Measurements from ENCODE around the gene MBP.

MBP gene

GRCh38 chr18:77132369-77133050 is at the start of gene MBP:
MBP (minus strand) TSS chr18:77132783; CDS start chr18:77105261, 27,522 bp downstream.
- DNase-seq, result peak; percentile 77

GRCh38 chr18:77181950-77182707 is 49.5 kb upstream of the MBP start:
- DNase-seq, result no peak

- no peak for DNase-seq
These were observed 46.0 kb upstream of the MBP start for GRCh38 chr18:77178559-77178958.

GRCh38 chr18:77177009-77177408 is 44.4 kb upstream of the MBP start:
- no peak for DNase-seq

- DNase-seq, result no peak
These were observed 40.9 kb upstream of the MBP start for GRCh38 chr18:77173275-77174030.

GRCh38 chr18:77170890-77171410 is 38.4 kb upstream of the MBP start:
- DNase-seq, result no peak

GRCh38 chr18:77168811-77169311 is 36.3 kb upstream of the MBP start:
- DNase-seq, result no peak

GRCh38 chr18:77167251-77167650 is 34.7 kb upstream of the MBP start:
- DNase-seq, result no peak

- DNase-seq, result no peak
These were observed 33.9 kb upstream of the MBP start for GRCh38 chr18:77166523-77166922.

GRCh38 chr18:77165503-77166188 is 33.1 kb upstream of the MBP start:
- DNase-seq, result no peak

- no peak for DNase-seq
These were observed 32.3 kb upstream of the MBP start for GRCh38 chr18:77164763-77165485.

GRCh38 chr18:77164026-77164425 is 31.4 kb upstream of the MBP start:
- no peak for DNase-seq

- DNase-seq, result no peak
These were observed 30.0 kb upstream of the MBP start for GRCh38 chr18:77162580-77162979.

- no peak for DNase-seq
These were observed 29.4 kb upstream of the MBP start for GRCh38 chr18:77161961-77162360.

GRCh38 chr18:77161383-77161782 is 28.8 kb upstream of the MBP start:
- no peak for DNase-seq

- no peak for DNase-seq
These were observed 27.9 kb upstream of the MBP start for GRCh38 chr18:77160515-77160914.

GRCh38 chr18:77157312-77157711 is 24.7 kb upstream of the MBP start:
- DNase-seq, result no peak

- DNase-seq, result no peak
These were observed 22.4 kb upstream of the MBP start for GRCh38 chr18:77155031-77155430.

- DNase-seq, result no peak
These were observed 20.8 kb upstream of the MBP start for GRCh38 chr18:77153404-77153803.

GRCh38 chr18:77151772-77152520 is 19.4 kb upstream of the MBP start:
- DNase-seq, result peak; percentile 16
